GM19238 (cell line): ENCODE measurements around the gene CREBZF.
"Not testable (repeated sequence)": the region's sequence is repeated elsewhere in the genome, so short reads cannot be mapped to it uniquely, and the experiment has no call there.

Source experiments
- DNase-seq: peaks from one replicate; pipeline ENCODE4 v3.0.0; 2011; ENCODE audit warnings: low spot score; ENCODE audit not compliant: insufficient read length

CREBZF gene

GRCh38 chr11:85627332-85627997, 37.5 kb downstream of the CREBZF start, which contains the start of gene DLG2:
TSS of gene DLG2 (minus strand) at chr11:85627344.
- no peak for DNase-seq

DNA sequence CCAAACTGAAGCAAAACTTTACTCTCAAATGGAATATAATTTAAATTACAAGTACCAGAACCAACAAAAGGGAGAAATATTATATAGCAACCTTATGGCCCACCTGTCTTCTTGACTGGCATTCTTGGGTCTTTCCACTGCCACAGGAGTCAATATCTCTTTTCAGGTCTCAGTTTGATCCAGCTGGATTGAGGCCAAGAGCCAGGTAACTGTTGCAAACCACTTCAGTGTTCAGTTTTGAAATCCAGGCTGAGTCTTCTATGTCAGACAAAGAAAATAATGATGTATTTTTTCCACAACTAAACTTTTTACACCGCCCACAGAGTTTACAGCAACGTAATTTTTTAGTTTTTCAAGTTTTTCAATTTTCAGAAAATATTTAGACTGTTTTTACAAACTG, 38.4 kb downstream of the CREBZF start:
- no peak for DNase-seq

DNA sequence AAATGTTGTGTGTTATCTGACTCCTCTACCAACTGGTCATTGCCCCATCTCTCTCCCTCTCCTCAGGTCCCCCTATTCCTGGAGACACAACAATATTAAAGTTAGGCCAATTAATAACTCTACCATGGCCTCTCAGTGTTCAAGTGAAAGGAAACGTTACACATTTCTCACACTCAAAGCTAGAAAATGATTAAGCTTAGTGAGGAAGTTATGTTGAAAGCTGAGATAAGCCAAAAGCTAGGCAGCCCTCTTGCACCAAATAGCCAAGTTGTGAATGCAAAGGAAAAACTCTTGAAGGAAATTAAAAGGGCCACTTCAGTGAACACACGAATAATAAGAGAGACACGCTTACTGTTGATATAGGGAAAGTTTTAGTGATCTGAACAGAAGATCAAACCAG, 44.7 kb downstream of the CREBZF start:
- no peak for DNase-seq

- no peak for DNase-seq
Observed at GRCh38 chr11:85619499-85619898, 45.4 kb downstream of the CREBZF start.

DNA sequence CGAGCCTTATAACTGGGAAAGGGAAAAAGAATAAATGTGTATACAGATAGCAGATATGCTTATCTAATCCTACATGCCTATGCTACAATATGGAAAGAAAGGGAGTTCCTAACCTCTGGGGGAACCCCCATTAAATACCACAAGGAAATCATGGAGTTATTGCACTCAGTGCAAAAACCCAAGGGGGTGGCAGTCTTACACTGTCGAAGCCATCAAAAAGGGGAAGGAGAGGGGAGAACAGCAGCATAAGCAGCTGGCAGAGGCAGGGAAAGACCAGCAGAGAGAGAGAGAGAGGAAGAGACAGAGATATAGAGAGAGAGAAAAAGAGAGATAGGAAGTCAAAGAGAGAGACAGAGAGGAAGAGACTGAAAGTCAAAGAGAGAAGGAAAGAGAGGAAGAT, 53.3 kb downstream of the CREBZF start:
- not testable (repeated sequence) for DNase-seq
